ENCODE data around the gene SLC6A6. TPM values are rescaled to one million over a fixed set of nuclear protein-coding genes. Genes with fewer than 3 reads are reported as not detected.

The SLC6A6 gene
- total RNA-seq, 3 donors from 2014 or later: 4.4 to 11.2 (median 10.5) TPM

DNA sequence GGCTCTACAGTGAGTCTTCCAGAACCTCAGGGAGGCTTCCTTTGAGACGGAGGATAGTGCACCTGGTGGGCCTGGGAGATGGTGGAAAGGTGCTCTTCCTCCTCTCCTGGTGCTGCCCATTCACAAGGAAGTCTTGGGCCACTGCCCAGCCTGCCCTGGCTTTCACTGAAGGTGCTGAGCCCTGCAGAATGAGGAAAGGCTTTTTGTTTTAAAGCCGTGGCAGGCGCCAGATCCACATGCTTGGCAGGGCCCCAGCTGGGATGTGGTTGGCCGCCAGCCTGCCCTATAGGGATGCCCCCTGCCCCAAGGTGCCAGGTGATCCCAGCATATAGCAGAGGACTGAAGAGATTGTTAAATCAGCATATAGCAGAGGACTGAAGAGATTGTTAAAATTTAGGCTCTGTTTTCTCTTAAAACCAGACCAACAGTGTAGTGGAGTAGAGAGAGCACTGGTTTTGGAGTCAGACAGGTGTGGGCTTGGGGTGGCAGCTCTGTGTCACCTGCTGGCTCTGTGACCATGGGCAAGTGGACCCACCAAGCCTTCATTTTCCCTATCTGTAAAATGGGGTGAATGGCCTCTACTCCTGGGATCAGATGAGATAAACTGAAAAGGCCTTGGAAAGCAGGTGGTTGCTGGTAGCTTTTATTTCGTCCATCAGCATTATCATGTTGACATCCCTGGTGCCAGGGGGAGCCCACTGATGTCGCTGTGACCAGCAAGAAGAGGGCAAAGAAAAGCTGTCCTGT lies 53.3 kb downstream of the SLC6A6 start:
- TF ChIP-seq, protein P1, sequence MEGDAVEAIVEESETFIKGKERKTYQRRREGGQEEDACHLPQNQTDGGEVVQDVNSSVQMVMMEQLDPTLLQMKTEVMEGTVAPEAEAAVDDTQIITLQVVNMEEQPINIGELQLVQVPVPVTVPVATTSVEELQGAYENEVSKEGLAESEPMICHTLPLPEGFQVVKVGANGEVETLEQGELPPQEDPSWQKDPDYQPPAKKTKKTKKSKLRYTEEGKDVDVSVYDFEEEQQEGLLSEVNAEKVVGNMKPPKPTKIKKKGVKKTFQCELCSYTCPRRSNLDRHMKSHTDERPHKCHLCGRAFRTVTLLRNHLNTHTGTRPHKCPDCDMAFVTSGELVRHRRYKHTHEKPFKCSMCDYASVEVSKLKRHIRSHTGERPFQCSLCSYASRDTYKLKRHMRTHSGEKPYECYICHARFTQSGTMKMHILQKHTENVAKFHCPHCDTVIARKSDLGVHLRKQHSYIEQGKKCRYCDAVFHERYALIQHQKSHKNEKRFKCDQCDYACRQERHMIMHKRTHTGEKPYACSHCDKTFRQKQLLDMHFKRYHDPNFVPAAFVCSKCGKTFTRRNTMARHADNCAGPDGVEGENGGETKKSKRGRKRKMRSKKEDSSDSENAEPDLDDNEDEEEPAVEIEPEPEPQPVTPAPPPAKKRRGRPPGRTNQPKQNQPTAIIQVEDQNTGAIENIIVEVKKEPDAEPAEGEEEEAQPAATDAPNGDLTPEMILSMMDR (IDR thresholded peaks at IDR 0.05): no peak
- ATAC-seq (no peak), DNase-seq (peak in 1 of 3 donors; percentile 55)
- Histone ChIP-seq H3K4me1 (ENCODE audit: low read depth) (peaks cover 22% of the 10 kb centered on the region), H3K9me3 (no peaks in the 10 kb centered on the region), H3K36me3 (ENCODE audit: low read depth) (no peaks in the 10 kb centered on the region), H3K4me3 (no peak overlapping the region)
- intact Hi-C loops (cut with DNase I, micrococcal nuclease): loop anchor here in 1 of 2 donors (10.0 kb wide), 1 partner anchor 51 kb away; the partner anchor contains the start of gene SLC6A6

DNA sequence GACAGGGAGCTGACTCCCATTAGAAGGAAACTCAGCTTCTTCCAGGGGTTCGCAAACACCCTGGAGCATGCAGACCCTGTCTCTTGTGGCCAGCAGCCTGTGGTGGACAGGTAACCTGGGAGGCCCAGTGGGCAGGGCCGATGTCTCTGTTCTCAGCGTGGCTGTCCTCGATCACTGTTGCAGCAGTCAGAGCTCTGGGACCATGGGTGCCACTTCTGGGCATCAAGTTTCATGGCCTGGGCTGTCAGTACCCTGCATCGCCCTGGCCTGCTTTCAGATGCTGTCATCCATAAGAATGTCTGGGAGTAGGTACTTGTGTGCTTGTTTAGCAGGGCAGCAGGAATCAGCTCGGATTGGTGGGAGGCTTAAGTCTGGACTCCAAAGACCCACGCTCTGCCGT lies 54.4 kb downstream of the SLC6A6 start:
- intact Hi-C loops (cut with DNase I, micrococcal nuclease): loop anchor here in 1 of 2 donors (10.0 kb wide), 1 partner anchor 52 kb away; the partner anchor contains the start of gene SLC6A6
- TF ChIP-seq, protein P1 (IDR thresholded peaks at IDR 0.05): no peak
- ATAC-seq: no peak
- Histone ChIP-seq H3K4me1 (ENCODE audit: low read depth) (peaks cover 20% of the 10 kb centered on the region), H3K4me3 (no peak overlapping the region), H3K36me3 (ENCODE audit: low read depth) (no peaks in the 10 kb centered on the region), H3K9me3 (no peaks in the 10 kb centered on the region)
- peak in 1 of 3 donors; percentile 37 for DNase-seq

DNA sequence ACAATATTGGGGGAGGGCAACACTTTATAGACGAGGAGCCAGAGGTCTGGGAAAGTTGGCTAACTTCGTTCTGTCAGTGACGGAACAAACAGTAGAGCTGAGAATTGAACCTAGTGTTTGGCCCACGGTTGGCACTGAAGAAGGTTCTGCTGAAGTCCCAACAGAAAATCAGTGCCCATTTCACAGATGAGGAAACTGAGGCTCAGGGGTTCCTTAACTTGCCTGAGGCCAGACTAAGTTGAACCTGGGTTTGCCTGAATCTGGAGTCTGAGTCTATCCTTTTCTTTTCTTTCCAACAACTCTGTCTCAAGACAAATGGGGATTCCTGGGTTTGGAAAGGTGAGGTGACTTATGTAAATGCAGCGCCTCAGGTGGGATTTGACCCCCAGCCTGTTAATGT lies 55.1 kb downstream of the SLC6A6 start:
- intact Hi-C loops (cut with DNase I, micrococcal nuclease): loop anchor here in 1 of 2 donors (10.0 kb wide), 1 partner anchor 53 kb away; the partner anchor contains the start of gene SLC6A6
- Histone ChIP-seq H3K9me3 (no peaks in the 10 kb centered on the region), H3K4me3 (no peak overlapping the region), H3K36me3 (ENCODE audit: low read depth) (no peaks in the 10 kb centered on the region), H3K4me1 (ENCODE audit: low read depth) (peaks cover 13% of the 10 kb centered on the region)
- no peak for ATAC-seq
- TF ChIP-seq, protein P1 (IDR thresholded peaks at IDR 0.05): no peak
- DNase-seq: no peak

DNA sequence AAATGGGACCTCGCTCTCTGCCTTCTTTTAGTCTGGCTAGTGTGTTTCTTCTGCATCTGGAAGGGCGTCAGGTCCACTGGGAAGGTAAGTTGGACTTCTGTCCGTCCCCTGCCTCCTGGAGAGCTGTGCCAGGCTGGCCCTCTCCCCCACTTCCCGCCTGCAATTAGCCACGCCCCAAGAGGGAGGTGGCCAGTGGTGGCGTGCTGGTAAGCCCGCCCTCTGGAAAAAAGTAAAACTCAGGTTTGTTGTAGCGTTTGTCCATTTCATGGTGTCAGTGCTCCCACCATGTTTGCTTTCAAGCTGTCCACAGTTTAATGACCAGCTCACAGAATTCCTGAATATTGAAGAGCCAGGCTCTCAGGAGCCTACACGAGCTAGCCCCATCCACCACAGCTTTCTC lies 55.6 kb downstream of the SLC6A6 start:
- Histone ChIP-seq H3K4me3 (no peak overlapping the region), H3K9me3 (no peaks in the 10 kb centered on the region), H3K4me1 (ENCODE audit: low read depth) (peaks cover 8% of the 10 kb centered on the region), H3K36me3 (ENCODE audit: low read depth) (no peaks in the 10 kb centered on the region)
- peak in 1 of 3 donors; percentile 37 for DNase-seq
- TF ChIP-seq, protein P1 (IDR thresholded peaks at IDR 0.05): no peak
- no peak for ATAC-seq
- intact Hi-C loops (cut with DNase I, micrococcal nuclease): loop anchor here in 1 of 2 donors (10.0 kb wide), 1 partner anchor 53 kb away; the partner anchor contains the start of gene SLC6A6

DNA sequence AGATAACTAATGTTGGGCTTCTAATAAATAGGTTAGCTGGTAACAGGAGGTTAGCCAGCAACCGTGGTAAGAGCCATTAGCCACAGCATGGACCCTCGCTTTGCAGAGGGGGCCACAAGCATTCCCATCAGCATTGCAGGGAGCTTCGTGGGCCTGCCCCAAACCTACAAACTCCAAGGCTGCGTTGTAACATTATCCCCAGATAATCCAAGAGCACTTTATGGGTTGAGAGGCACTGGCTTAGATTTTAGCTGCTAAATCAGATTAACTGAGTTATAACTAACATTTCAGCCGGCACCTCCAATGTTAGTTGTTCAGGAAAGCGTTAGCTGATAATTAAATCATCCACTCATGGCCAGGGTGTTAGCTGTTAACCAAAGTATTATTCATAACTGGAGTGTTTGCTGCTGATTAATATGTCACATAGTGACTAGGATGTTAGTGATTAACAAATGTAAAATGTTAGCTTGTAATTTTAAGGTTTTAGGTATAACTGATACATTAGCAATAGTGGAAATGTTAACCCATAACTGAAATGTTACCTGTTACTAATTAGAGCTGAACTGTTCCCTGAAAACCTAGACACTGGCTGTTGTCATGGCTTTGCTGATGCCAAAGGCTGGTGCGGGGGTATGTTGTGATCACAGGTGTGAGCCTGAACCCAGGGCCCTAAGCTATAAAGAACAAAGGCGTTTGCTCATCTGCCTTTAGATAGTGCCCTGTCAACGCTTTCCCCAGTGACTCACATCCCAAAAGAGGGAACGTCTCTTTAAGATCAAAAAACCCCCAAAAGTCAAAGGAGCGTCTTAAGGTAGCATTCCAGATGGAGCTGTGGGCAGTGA lies 56.2 kb downstream of the SLC6A6 start:
- TF ChIP-seq, protein P1 (IDR thresholded peaks at IDR 0.05): no peak
- ATAC-seq (no peak), DNase-seq (no peak)
- no peak overlapping the region for H3K4me3 ChIP-seq
- H3K9me3 ChIP-seq: no peaks in the 10 kb centered on the region
- H3K36me3 ChIP-seq (ENCODE audit: low read depth): no peaks in the 10 kb centered on the region
- intact Hi-C loops (cut with DNase I, micrococcal nuclease): loop anchor here in 1 of 2 donors (10.0 kb wide), 1 partner anchor 54 kb away; the partner anchor contains the start of gene SLC6A6
- peaks cover 3% of the 10 kb centered on the region for H3K4me1 ChIP-seq (ENCODE audit: low read depth)
